GM23338 (cell line): ENCODE results near the gene ZNF837.

Experiments used
- CREB1 ChIP-seq: fragments of 250-450 bp; sonication (Bioruptor Pico); IDR thresholded peaks from 2 replicates; pipeline ENCODE4 v1.5.0; 2020; ENCODE audit warnings: low read depth, mild to moderate bottlenecking, moderate library complexity
- CTCF ChIP-seq, 2 experiments: fragments of 200-600 bp in 1 of 2; sonication (generic) in 1 of 2; conservative IDR thresholded peaks; 2 replicates each; pipeline versions ENCODE4 v1.5.1 to v1.6.1; 2016 to 2017; ENCODE audit warnings: antibody characterized with exemption in 2 of 2, low read depth in 2 of 2, mild to moderate bottlenecking in 2 of 2, moderate library complexity in 1 of 2
- ETS1 ChIP-seq: IDR thresholded peaks from 2 replicates; pipeline ENCODE4 v1.6.1; 2016; ENCODE audit warnings: antibody characterized with exemption
- EZH2 ChIP-seq: fragments of 200-600 bp; sonication (generic); IDR thresholded peaks from one replicate; pipeline ENCODE4 v1.8.0; 2017; ENCODE audit warnings: antibody characterized with exemption, mild to moderate bottlenecking, low read depth; ENCODE audit not compliant: unreplicated experiment
- EZH2phosphoT487 ChIP-seq: fragments of 200-600 bp; sonication (generic); IDR thresholded peaks from one replicate; pipeline ENCODE4 v1.8.1; 2018; ENCODE audit warnings: antibody characterized with exemption; ENCODE audit not compliant: unreplicated experiment
- JUNB ChIP-seq: IDR thresholded peaks from one replicate; pipeline ENCODE4 v1.6.1; 2016; ENCODE audit warnings: antibody characterized with exemption; ENCODE audit not compliant: unreplicated experiment
- POLR2AphosphoS5 ChIP-seq: IDR thresholded peaks from 2 replicates; pipeline ENCODE4 v1.6.1; 2016; ENCODE audit warnings: antibody characterized with exemption, low read depth
- REST ChIP-seq: IDR thresholded peaks from one replicate; pipeline ENCODE4 v1.6.1; 2018; ENCODE audit warnings: antibody characterized with exemption; ENCODE audit not compliant: unreplicated experiment
- STAT1 ChIP-seq: IDR thresholded peaks from one replicate; pipeline ENCODE4 v1.6.1; 2016; ENCODE audit warnings: antibody characterized with exemption; ENCODE audit not compliant: unreplicated experiment
- ZNF114 ChIP-seq: fragments of 250-450 bp; sonication (Bioruptor Pico); IDR thresholded peaks from 2 replicates; pipeline ENCODE4 v1.5.0; 2020; ENCODE audit warnings: mild to moderate bottlenecking, moderate library complexity
- ZNF331 ChIP-seq: fragments of 250-450 bp; sonication (Bioruptor Pico); IDR thresholded peaks from 2 replicates; pipeline ENCODE4 v1.5.0; 2020; ENCODE audit warnings: low read depth, mild to moderate bottlenecking, moderate library complexity
- ZNF462 ChIP-seq: fragments of 250-450 bp; sonication (Bioruptor Pico); IDR thresholded peaks from 2 replicates; pipeline ENCODE4 v1.5.0; 2020; ENCODE audit warnings: mild to moderate bottlenecking, moderate library complexity

GRCh38 chr19:58362272-58362994 lies 18.4 kb downstream of the ZNF837 start, which contains the start of gene ZNF497:
- no peak; a peak in 1 of 4 replicates for TF ChIP-seq CTCF (conservative IDR thresholded peaks at IDR 0.05; ENCODE audit: low read depth in 2 of 2)
- TF ChIP-seq EZH2, result no peak
- TF ChIP-seq STAT1, result no peak
- no peak for TF ChIP-seq REST
- TF ChIP-seq ETS1, result peak; percentile 82
- peak; percentile 86 for TF ChIP-seq POLR2AphosphoS5
- no peak for TF ChIP-seq EZH2phosphoT487
- no peak for TF ChIP-seq JUNB
- peak; percentile 42; the same call in 1 of the 2 replicates for TF ChIP-seq CREB1 (CRISPR knock-in tag)
- no peak for TF ChIP-seq ZNF462 (CRISPR knock-in tag)
- no peak for TF ChIP-seq ZNF331 (CRISPR knock-in tag)
- no peak for TF ChIP-seq ZNF114
